Osteoblast (primary cell): ENCODE results near the gene TGIF1. TPM values are rescaled to one million over a fixed set of nuclear protein-coding genes. Genes with fewer than 3 reads are reported as not detected.

Experiments used
- DNase-seq: peaks from one replicate; pipeline ENCODE4 v3.0.0; 2011; ENCODE audit warnings: low spot score, mixed read lengths; ENCODE audit not compliant: insufficient read length; ENCODE audit errors: missing footprints
- H2AFZ ChIP-seq: 2 replicates; pipeline ENCODE4 v1.6.0; 2011; ENCODE audit warnings: mild to moderate bottlenecking, low read length
- H3K27ac ChIP-seq: 2 replicates; pipeline ENCODE4 v1.5.1; 2011; ENCODE audit warnings: mild to moderate bottlenecking, low read depth, low read length, moderate library complexity
- H3K27me3 ChIP-seq: 2 replicates; pipeline ENCODE4 v1.6.0; 2012; ENCODE audit warnings: mild to moderate bottlenecking, control low read depth, inconsistent platforms, low read length, moderate library complexity; ENCODE audit not compliant: insufficient read depth
- H3K36me3 ChIP-seq: 2 replicates; pipeline ENCODE4 v1.5.1; 2011; ENCODE audit warnings: mild to moderate bottlenecking, low read length, control low read depth, moderate library complexity; ENCODE audit not compliant: insufficient read depth
- H3K4me1 ChIP-seq: 2 replicates; pipeline ENCODE4 v1.5.1; 2011; ENCODE audit warnings: mild to moderate bottlenecking, low read length, control low read depth, moderate library complexity; ENCODE audit not compliant: insufficient read depth
- H3K4me2 ChIP-seq: 2 replicates; pipeline ENCODE4 v1.6.0; 2011; ENCODE audit warnings: mild to moderate bottlenecking, low read length; ENCODE audit not compliant: insufficient read depth
- H3K4me3 ChIP-seq: fragments of 200-600 bp; sonication (generic); 3 replicates; pipeline ENCODE4 v1.5.1; 2012; ENCODE audit warnings: mild to moderate bottlenecking, low read length, inconsistent platforms; ENCODE audit not compliant: insufficient read depth
- H3K79me2 ChIP-seq: 2 replicates; pipeline ENCODE4 v1.6.0; 2012; ENCODE audit warnings: mild to moderate bottlenecking, low read length, control low read depth, inconsistent platforms; ENCODE audit not compliant: insufficient read depth
- H3K9me3 ChIP-seq: 2 replicates; pipeline ENCODE4 v1.5.1; 2011; ENCODE audit warnings: low read depth, low read length, control low read depth
- H4K20me1 ChIP-seq: 2 replicates; pipeline ENCODE4 v1.6.0; 2012; ENCODE audit warnings: mild to moderate bottlenecking, low read length, control low read depth; ENCODE audit not compliant: insufficient read depth
- total RNA-seq: library from RNA; depleted of rRNA; stranded (reverse); fragments of >200 nt; gene quantifications from 2 replicates; pipeline ENCODE4 v1.2.3, GENCODE V29; 2012
- TF ChIP-seq, protein P1 (sequence below): IDR thresholded peaks from 2 replicates; pipeline ENCODE4 v1.5.1; 2011; ENCODE audit warnings: mild to moderate bottlenecking, low read depth, low read length, moderate library complexity; ENCODE audit errors: extremely low read depth

TGIF1 gene
- total RNA-seq, 1 donor: 150 TPM

DNA sequence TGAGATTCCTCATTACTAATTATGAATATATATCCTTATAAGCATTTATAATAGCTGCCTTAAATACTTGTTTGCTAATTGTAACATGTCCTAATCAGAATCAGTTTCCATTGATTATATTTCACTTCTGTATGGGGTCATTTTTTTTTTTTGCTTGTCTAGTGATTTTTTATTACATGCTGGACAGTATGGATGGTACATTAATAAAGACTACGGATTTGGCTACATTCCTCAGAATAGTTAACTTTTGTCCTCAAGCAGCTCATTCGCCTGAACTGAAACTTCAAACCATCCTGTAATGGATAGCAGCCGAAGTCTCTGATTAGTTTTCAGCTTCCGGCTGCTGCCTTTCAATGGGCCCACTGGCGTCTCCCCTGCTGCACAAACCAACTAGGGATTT is 11.7 kb downstream of the TGIF1 start:
- TF ChIP-seq, protein P1, sequence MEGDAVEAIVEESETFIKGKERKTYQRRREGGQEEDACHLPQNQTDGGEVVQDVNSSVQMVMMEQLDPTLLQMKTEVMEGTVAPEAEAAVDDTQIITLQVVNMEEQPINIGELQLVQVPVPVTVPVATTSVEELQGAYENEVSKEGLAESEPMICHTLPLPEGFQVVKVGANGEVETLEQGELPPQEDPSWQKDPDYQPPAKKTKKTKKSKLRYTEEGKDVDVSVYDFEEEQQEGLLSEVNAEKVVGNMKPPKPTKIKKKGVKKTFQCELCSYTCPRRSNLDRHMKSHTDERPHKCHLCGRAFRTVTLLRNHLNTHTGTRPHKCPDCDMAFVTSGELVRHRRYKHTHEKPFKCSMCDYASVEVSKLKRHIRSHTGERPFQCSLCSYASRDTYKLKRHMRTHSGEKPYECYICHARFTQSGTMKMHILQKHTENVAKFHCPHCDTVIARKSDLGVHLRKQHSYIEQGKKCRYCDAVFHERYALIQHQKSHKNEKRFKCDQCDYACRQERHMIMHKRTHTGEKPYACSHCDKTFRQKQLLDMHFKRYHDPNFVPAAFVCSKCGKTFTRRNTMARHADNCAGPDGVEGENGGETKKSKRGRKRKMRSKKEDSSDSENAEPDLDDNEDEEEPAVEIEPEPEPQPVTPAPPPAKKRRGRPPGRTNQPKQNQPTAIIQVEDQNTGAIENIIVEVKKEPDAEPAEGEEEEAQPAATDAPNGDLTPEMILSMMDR: no peak
- Histone ChIP-seq H3K79me2 (peaks cover 29% of the 10 kb centered on the region), H3K27me3 (no peaks in the 10 kb centered on the region), H4K20me1 (peaks cover 6% of the 10 kb centered on the region), H3K36me3 (peaks cover 37% of the 10 kb centered on the region), H3K4me1 (peaks cover 36% of the 10 kb centered on the region), H3K27ac (no peak overlapping the region), H3K4me2 (no peak overlapping the region), H3K4me3 (no peak overlapping the region), H2AFZ (no peak overlapping the region), H3K9me3 (no peaks in the 10 kb centered on the region)
- no peak for DNase-seq

DNA sequence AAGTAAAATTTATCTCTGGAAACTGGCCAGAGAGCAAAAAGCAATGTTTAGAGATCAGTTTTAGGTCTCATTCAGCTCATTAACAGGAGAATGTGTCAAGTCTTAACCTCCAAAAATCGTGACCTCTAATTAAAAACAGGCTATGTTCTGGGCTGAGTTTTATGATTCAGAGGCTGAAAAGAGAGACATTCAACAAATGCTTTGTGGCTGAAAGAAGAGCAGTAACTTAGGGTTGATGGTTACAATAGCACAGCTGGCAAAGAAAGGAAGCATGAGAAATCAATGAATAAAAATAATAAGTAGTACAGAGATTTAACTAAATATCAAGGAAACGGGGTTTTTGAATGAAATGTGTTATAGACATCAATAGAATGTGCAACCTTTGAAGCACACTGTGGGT is 13.1 kb downstream of the TGIF1 start:
- Histone ChIP-seq H3K79me2 (peaks cover 16% of the 10 kb centered on the region), H2AFZ (peak overlapping the region; percentile 15), H3K36me3 (peaks cover 23% of the 10 kb centered on the region), H3K4me2 (no peak overlapping the region), H4K20me1 (peaks cover 6% of the 10 kb centered on the region), H3K4me3 (no peak overlapping the region), H3K4me1 (peaks cover 37% of the 10 kb centered on the region), H3K9me3 (no peaks in the 10 kb centered on the region), H3K27me3 (no peaks in the 10 kb centered on the region), H3K27ac (peak overlapping the region; percentile 68)
- TF ChIP-seq, protein P1: no peak
- no peak for DNase-seq

DNA sequence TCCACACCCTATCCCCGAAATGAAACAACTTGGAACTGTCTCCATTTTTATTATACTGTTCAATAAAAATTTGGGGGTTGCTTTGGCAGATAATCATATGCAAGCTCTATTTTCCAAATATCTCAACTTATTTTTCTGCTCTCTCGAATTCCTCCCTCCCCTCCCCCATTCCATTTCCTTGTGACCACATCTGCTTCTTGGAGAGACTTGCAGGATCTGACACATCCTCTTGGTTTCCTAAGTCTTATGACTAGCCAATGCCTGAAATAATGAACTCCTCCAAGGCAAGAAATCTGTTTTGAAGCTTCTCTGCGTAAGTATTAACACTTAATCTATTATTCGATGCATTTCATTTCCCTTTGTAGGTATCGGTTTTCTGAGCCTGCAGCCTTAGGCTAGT is 16.1 kb downstream of the TGIF1 start:
- H3K4me2 ChIP-seq: peak overlapping the region; percentile 61
- H3K4me3 ChIP-seq: no peak overlapping the region
- peaks cover 22% of the 10 kb centered on the region for H3K4me1 ChIP-seq
- H4K20me1 ChIP-seq: peaks cover under 1% of the 10 kb centered on the region
- no peaks in the 10 kb centered on the region for H3K9me3 ChIP-seq
- H2AFZ ChIP-seq: no peak overlapping the region
- no peaks in the 10 kb centered on the region for H3K36me3 ChIP-seq
- TF ChIP-seq, protein P1: no peak
- H3K27ac ChIP-seq: peak overlapping the region; percentile 12
- H3K79me2 ChIP-seq: no peaks in the 10 kb centered on the region
- DNase-seq: peak; percentile 78
- H3K27me3 ChIP-seq: no peaks in the 10 kb centered on the region

DNA sequence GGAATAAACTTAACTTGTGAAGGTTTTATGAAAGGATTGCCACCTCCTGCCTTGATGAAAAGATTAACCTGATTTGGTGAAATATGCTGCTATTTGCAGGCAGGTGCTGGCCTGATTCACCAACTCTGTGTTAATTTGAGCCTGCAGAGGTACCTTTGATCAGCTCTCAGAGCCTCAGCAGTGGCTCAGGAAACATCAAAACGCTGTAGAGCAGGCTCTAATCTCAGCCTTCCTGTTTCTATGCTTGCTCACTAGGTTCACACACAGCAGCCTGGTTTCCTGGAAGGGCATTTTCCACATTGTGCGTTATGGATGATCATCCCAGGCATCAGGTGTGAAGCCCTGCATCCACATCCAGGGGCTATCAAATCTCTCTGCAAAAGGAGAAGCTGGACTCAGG is 16.9 kb downstream of the TGIF1 start:
- TF ChIP-seq, protein P1: no peak
- H4K20me1 ChIP-seq: no peaks in the 10 kb centered on the region
- no peak overlapping the region for H3K27ac ChIP-seq
- no peak overlapping the region for H3K4me2 ChIP-seq
- no peaks in the 10 kb centered on the region for H3K79me2 ChIP-seq
- H3K27me3 ChIP-seq: no peaks in the 10 kb centered on the region
- H3K4me1 ChIP-seq: peaks cover 22% of the 10 kb centered on the region
- peak overlapping the region; percentile 43 for H2AFZ ChIP-seq
- no peak for DNase-seq
- H3K36me3 ChIP-seq: no peaks in the 10 kb centered on the region
- H3K9me3 ChIP-seq: no peaks in the 10 kb centered on the region
- no peak overlapping the region for H3K4me3 ChIP-seq
